IMR-90 (cell line): ENCODE measurements around the gene TSPAN33.

ENCODE experiments used
- CEBPB ChIP-seq: IDR thresholded peaks from 2 replicates; pipeline ENCODE4 v1.6.1; 2012; ENCODE audit warnings: low read depth, low read length, improper control_type of control experiment
- CHD1 ChIP-seq: IDR thresholded peaks from 2 replicates; pipeline ENCODE4 v1.6.1; 2012; ENCODE audit warnings: low read depth, low read length, improper control_type of control experiment
- MAZ ChIP-seq: IDR thresholded peaks from 2 replicates; pipeline ENCODE4 v1.6.1; 2012; ENCODE audit warnings: low read depth, mild to moderate bottlenecking, low read length, improper control_type of control experiment, moderate library complexity, borderline replicate concordance
- MXI1 ChIP-seq: IDR thresholded peaks from 2 replicates; pipeline ENCODE4 v1.6.1; 2012; ENCODE audit warnings: low read depth, mild to moderate bottlenecking, low read length, moderate library complexity, borderline replicate concordance
- POLR2A ChIP-seq: IDR thresholded peaks from 2 replicates; pipeline ENCODE4 v1.6.1; 2012; ENCODE audit warnings: mild to moderate bottlenecking, low read depth, low read length
- RAD21 ChIP-seq: IDR thresholded peaks from 2 replicates; pipeline ENCODE4 v1.6.1; 2012; ENCODE audit warnings: low read length, improper control_type of control experiment
- RFX5 ChIP-seq: IDR thresholded peaks from 2 replicates; pipeline ENCODE4 v1.8.0; 2012; ENCODE audit warnings: low read depth, mild to moderate bottlenecking, low read length, moderate library complexity
- TF ChIP-seq, protein P1 (sequence below): conservative IDR thresholded peaks from 2 replicates; pipeline ENCODE4 v1.5.1; 2012; ENCODE audit warnings: mild to moderate bottlenecking, low read depth, low read length, improper control_type of control experiment

DNA sequence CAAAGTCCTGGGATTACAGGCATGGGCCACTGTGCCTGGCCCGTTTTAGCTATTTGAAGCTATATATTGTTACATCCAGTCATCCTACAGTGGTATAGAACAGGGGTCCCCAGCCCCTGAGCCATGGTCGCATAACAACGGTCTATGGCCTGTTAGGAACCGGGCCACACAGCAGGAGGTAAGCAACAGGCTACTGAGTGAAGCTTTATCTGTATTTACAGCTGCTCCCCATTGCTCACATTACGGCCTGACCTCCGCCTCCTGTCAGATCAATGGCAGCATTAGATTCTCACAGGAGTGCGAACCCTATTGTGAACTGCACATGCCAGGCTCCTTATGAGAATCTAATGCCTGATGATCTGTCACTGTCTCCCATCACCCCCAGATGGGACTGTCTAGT is 26.3 kb upstream of the TSPAN33 start:
- TF ChIP-seq, protein P1, sequence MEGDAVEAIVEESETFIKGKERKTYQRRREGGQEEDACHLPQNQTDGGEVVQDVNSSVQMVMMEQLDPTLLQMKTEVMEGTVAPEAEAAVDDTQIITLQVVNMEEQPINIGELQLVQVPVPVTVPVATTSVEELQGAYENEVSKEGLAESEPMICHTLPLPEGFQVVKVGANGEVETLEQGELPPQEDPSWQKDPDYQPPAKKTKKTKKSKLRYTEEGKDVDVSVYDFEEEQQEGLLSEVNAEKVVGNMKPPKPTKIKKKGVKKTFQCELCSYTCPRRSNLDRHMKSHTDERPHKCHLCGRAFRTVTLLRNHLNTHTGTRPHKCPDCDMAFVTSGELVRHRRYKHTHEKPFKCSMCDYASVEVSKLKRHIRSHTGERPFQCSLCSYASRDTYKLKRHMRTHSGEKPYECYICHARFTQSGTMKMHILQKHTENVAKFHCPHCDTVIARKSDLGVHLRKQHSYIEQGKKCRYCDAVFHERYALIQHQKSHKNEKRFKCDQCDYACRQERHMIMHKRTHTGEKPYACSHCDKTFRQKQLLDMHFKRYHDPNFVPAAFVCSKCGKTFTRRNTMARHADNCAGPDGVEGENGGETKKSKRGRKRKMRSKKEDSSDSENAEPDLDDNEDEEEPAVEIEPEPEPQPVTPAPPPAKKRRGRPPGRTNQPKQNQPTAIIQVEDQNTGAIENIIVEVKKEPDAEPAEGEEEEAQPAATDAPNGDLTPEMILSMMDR: no peak
- TF ChIP-seq POLR2A (no peak), CEBPB (no peak), CHD1 (no peak), RFX5 (no peak), MXI1 (no peak), RAD21 (no peak), MAZ (no peak)
